CD4-positive, alpha-beta T cell treated with Interleukin-17A for 1 hour (primary cell): Measurements from ENCODE around the gene CLDN25.
A peak's percentile ranks its signal among the peaks of the same experiment; 100 is the strongest.
"Not testable (repeated sequence)": the region's sequence is repeated elsewhere in the genome, so short reads cannot be mapped to it uniquely, and the experiment has no call there.

Source experiments
- DNase-seq: peaks from one replicate; pipeline ENCODE4 v3.0.0-alpha.2; 2020

Gene CLDN25

DNA sequence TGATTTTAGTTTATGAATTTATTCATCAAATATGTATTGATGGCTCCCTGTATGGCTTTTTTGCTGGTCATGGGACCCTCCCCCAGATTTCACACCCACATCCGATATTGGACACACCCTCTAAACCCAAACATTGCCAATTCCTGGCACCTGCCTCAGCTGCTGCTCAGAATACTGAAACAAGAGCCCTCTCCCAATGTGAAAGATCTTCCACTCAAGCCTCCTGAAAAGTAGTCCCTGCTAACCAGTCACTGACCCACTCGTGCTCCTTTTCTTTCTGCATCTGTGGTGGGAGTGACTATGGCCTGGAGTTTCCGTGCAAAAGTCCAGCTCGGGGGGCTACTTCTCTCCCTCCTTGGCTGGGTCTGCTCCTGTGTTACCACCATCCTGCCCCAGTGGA is at the start of gene CLDN25:
TSS of gene CLDN25 (plus strand) at position 301 of the 400 bp plus-strand sequence. CDS start at position 301, 0 bp downstream.
- no peak for DNase-seq

DNA sequence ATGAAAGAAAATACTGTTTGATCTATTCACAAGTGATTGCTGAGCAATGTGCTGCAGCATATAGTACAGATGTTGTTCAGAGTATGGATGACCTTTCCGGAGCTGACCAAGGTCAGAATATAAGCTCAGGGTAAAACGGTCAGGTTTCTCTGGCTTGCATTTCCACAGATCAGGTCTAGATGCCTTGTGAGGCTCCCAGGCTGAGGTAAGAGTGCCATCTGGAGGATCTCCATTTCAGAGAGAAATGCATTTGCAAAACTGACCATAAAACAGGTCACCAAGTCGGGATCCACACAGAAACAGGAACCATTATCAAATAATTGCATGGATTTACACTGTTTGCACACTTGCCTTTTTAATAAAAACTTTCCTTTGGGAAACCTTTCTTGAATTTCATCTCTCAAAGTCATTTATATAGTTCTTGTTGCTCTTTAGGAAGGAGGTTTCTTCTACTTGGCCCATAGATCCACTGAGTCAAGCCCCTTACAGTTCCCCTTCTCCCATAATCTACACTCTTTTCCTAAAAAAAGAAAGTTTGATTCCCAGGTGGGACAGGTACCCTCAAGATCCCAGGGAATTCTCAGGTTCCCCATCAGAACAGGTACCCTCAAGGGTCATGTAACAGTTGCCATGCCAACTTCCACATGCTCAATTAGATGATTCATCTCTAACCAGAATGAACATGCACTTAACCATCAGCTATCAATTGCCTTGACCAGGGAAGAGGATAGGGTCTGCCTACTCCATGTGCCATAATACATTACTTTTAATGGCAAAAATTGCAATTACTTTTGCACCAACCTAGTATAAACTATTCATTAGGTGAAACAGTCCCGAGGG is 48.5 kb upstream of the CLDN25 start:
- no peak for DNase-seq

DNA sequence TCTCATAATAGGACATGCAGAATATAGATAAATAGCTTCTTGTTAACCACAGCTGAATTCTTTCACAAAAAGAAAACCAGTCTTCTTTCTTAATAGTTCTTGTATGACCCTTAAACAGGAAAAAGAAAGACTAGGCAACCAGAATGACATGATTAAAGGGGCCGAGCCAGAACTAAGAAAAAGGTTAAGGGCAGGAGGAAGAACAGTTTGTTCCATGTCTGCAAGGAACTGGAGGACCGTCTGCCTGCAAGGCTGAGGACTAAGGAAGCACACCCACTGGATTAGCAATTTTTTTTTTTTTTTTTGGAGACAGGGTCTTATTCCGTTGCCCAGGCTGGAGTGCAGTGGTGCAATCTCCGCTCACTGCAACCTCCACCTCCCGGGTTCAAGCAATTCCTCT is 47.5 kb upstream of the CLDN25 start:
- no peak for DNase-seq

DNA sequence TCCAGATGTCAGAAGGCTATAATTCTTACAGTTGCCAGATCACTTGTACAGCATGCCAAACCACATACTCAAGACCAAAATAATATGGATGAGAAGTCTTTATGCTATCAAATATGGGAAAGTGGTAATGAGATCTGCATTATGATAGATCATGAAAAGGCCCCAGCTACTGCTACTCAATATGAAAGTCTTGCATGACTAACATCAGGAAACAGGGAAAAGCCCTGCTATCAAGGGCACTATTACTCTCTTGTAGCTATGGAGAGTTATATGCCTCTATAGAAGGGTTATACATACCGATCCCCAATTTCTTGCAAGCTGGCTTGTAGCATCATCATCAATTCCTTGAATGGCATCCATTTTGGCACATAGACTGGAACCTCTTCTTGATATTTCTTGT is 43.3 kb upstream of the CLDN25 start:
- DNase-seq: no peak

DNA sequence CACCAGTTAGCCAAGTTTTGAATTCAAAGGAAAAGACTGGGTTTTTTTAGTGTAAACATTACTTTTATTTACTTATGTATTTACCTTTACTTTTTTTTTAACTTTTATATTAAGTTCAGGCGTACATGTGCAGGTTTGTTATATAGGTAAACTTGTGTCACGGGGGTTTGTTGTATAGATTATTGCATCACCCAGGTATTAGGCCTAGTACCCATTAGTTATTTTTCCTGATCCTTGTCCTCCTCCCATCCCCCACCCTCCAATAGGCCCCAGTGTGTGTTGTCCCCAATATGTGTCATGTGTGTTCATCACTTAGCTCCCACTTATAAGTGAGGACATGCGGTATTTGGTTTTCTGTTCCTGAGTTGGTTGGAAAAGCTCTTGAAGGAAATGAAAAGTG is 26.7 kb upstream of the CLDN25 start:
- DNase-seq: no peak

DNA sequence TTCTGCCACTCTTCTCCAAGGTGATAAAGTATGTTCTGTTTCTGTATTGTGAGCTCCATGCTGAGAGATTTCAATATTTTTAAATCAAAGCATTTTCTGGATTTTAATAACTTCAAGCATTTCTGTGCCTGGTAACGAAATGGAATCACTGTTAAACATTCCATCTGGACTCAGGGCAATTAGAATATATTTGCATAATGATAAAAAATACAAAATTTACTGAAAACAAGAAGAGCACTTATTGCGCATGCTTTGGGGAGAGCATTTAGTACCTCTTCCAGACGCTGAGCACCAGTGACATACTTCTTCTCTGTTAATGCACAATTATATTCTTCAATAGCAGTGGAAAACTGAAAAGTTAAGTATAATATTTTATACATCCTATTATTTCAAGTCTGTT is 19.4 kb upstream of the CLDN25 start:
- DNase-seq: no peak

DNA sequence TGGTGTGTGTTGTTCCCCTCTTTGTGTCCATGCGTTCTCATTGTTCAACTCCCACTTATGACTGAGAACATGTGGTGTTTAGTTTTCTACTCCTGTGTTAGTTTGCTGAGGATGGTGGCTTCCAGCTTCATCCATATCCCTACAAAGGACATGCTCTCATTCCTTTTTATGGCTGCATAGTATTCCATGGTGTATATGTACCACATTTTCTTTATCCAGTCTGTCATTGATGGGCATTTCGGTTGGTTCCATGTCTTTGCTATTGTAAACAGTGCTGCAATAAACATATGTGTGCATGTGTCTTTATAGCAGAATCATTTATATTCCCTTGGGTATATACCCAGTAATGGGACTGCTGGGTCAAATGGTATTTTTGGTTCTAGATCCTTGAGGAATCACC is 16.6 kb upstream of the CLDN25 start:
- DNase-seq: not testable (repeated sequence)

DNA sequence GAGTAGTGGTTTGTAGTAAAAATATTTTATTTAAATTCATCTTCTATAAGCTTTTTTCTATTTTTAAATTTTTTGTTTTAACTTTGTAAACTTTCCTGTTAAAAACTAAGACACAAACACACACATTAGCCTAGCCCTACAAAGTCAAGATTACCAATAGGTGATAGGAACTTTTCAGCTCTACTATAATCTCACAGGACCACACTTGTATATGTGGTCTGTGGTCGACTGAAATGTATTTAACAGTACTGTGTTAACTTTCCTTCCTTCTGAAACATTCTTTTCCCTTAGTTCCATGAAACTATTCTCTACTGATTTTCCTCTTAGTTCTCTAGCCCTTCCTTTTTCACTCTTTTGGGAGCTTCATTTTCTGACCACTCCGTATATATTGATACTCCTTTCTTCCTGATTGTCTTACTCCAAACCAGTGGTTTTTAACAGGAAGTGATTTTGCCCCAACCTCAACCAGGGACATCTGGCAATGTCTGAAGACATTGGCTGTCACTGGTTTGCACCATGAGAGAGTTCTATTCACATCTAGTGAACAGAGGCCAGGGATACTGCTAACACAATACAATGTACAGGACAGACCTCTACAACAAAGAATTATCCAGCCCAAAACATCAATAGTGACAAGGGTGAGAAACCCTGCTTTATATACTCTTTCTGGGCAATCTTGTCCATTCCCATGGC is 14.9 kb upstream of the CLDN25 start:
- DNase-seq: no peak

DNA sequence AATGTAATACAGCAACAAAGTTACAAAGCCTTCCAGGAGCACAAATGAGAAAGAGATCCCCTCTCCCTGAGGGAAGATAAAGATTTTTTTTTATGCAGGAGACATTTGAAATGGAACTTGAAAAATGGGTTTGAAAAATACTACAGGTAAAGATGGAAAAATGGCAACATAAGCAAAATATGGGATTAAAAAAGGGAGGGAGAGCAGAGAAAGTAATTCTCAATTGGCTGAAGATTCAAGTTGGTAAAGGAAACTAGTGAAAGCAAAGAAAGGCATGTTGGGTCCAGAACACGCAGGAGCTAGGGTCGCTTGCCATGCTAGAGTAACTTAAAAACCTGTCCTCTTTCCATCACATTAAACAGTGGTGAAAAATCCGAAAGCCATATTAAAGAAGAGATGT is 7.6 kb upstream of the CLDN25 start:
- no peak for DNase-seq

DNA sequence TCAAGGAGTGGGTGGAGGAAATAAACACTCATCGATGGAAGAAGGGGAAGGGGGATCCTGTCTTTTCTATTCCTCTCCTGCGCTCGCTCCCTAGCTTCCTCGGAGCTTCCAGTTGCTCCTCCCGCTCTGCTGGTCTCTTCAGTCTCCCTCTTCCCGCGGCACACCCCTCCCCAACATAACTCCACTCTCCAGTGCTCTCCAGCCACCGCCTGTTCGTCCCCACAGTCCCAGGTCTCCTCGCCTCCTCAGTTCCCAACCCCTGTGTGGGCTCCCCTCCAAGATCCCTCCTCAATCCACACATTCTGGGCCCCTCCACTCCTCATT is 6.5 kb upstream of the CLDN25 start:
- DNase-seq: no peak

DNA sequence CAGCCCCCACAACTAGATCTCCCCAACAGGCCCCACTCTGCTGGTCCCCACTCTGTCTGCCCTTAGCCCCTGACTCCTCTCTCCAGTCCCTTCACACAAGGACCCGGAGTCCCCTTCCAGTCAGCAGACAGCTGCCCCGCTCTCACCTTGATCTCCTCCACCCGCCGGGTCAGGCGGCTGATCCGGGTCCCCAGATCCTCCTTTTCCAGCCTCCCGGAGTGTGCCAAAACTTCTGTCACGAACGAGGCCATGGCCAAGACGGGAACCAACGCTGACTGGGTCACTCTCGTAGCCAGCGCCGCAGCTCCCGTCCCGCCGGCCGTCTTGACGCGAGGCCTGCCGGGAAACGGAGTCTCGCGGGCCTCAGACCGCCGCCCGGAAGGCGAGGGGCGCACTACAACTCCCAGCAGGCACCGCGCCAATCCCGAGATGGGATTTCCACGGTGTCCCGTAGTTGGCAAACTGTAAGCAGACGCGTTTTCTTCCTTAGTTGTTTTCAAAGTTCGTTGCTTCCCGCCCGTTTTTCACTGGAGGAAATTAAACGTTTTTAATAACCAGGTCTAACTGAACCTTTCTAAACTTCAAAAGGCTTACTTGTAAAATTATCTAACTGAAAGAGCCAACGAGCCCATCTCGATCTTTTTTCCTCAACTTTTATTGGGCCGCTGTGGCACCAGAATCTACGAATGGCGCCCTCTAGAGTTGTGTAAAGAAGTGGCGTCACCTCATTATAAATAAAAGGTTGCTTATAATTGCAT is 6.0 kb upstream of the CLDN25 start, which contains the start of gene ZW10:
TSS of gene ZW10 (minus strand) at position 277 of the 758 bp plus-strand sequence. CDS start at position 251, 26 bp downstream.
- DNase-seq: peak; percentile 93

DNA sequence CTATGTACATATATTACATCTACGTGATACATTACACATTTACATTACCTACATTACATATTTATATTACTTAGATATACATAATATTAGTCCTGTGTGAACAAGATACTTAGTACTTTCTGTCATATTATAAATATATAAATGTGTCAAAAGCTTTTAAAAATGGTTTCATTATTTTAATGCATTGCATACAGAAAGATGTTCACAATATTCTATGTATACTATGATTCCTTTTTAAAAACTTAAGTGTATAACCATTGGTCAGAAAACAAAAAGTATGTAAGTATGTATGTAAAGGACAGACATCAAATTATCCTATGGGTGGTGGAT is 5.5 kb upstream of the CLDN25 start:
- DNase-seq: no peak

DNA sequence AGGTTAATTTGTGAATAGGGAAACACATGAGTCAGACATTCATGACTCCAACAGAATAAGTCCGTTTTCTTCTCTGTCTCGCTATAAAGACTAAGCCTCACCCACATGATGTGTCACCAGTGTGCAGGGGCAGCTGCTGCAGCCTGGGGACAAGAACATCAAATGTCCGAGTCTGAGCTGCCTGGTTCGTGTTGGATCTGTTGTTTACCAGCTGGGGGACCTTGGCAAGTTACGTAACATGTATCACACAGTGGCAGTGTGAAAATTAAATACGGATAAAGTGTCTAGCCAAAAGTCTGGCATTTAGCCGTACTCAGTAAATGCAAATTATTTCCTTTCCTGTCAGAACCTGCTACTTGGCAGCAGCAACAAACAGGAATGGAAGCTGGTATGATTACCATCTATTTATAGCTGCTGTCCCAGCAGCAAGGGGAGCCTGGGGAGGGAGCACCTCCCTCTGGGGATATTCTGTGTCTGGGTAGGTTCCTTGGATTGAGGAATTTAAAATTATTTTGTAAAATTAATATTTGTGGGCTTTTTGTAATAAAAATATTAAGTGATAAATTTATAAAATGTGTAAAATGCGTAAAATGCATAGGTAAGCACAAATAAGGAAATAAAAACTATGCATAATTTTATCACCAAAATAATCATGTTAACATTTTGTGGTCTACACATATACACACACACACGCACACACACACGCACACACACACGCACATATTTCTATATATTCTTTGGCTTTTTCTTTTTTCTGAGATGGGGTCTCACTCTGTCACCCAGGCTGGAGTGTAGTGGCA is 1.3 kb upstream of the CLDN25 start:
- DNase-seq: no peak

DNA sequence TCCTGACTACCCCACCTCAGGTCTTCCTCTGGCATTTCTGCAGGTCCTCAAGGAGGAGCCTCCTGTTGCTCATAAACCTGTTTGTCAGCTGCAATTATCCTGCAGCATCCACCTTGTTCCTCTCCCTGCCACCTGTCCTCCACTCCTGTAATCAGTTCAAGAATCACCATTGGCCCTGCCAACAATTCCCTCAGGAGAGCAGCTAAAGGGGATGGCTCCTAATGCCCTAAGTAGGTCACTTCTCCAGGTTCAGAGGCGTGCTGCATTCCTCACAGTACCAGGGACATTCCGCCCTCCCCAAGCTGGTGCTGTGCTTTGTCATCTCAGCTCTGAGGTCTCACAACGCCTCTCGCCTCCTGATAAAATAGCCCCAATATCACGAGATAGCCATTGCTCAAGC is 2.1 kb downstream of the CLDN25 start:
- no peak for DNase-seq

DNA sequence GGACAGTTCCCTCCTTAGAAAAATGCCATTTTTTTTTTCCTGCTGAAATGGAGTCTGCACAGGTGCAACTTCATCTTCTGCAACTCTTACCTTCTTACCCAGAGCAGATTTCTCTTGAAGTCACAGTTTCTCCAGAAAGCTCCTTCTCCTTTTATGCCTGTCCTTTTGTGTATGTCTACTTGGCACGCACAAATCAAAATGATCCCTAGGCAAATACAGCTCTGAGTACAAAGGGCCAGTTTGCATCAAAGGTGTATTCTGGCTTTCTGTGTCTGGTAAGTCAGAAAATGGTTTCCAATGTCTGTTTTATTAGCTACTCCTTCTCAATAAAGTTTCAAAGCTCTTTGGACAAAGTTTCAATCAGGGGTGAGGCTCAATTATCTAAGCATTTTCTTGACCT is 2.5 kb downstream of the CLDN25 start:
- no peak for DNase-seq

DNA sequence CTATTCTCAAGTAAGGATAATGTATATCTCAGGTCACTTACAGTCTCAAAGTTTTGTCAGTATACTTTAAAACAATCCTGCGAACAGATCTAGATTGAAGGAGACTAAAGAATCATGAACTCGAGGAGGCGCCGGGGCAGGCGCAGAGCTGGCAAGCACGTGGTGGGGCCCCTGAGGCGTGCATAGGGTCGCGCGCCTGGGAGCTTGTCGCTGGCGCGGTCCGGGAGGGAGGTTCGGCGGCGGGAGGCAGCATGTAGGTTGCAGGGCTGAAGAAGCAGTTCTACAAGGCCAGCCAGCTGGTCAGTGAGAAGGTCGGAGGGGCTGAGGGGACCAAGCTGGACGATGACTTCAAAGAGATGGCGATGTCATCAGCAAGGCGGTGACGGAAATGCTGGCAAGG is 9.4 kb downstream of the CLDN25 start:
- DNase-seq: not testable (repeated sequence)

DNA sequence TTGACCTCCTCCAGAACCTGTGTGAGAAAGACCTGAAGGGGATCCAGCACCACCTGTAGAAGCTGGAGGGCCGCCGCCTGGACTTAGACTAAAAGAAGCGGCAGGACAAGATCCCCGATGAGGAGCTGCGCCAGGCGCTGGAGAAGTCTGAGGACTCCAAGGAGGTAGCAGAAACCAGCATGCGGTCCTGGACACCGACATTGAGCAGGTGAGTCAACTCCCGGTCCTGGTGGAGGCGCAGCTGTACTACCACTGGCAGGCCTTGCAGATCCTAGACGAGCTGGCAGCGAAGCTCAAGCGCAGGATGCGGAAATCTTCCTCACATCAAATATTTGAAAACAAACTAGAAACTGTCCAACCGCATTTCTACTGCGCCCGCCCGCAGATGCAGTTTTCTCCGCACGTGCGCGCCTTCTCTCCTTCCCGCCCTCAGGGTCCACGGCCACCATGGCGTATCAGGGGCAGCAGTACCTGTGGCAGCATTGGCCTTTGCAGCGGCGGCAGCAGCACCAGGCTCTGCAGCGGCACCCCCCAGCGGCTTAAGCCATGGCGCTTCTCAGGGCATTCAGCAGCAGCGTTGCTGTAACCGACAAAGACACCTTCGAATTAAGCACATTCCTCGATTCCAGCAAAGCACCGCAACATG is 10.2 kb downstream of the CLDN25 start:
- no peak for DNase-seq

DNA sequence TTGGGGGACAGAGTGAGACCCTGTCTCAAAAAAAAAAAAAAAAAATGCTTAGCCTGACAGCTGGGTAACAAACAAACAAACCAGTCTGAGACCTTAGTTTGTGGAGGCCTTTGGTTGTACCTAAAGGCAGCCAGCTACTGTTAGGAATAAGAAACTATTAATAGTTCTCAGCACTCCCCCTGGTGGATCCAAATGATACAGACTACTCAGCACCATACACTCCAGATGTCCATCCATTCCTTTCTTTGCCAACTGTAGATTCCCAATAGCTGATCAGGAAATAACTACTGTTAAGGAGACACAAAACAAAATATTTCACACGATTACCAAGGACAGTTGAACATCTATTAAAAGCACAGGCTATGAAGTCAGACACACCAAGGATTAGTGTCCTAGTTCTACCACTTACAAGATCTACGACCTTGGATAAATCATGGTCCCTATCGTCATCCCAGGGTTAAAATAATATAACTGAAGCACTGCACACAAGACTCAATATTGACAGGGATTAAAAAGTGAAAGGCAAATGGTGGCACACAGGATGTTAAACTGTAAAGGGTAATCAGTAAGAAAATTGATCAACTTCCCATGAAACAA is 17.2 kb downstream of the CLDN25 start:
- DNase-seq: peak; percentile 35

DNA sequence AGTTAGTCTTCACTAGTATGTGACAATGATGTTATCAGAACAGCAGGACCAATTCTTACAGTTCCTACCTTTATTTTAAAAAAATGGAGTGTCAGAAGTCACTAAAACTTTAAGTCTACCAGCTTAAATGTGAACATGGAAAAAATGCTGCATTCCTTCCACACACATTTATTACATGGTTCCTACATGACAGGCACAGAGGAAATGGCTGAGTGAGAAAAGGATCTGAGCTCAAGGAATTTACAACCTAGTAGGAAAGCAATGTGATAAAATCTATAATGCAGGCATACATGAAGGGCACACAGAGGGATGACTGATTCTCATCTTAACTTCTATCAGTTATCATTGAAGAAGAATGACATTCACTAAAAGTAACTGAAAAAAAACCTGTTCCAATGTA is 23.0 kb downstream of the CLDN25 start:
- no peak for DNase-seq

DNA sequence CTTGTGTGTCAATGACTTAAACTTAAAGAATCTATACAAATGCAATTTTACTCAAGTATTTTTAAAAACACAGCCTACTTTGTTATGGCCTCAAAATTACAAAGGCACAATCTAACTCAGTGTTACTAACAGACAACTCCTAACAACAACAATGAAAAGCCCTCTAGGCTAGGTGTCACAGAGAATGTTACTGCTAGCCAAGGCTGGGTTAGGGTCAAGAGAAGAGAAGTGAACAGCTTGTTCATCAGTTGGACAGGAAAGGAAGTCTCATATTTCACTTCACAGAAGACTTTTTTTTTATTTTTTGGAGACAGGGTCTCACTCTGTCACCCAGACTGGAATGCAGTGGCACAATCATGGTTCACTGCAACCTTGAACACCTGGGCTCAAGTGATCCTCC is 26.0 kb downstream of the CLDN25 start:
- DNase-seq: no peak

DNA sequence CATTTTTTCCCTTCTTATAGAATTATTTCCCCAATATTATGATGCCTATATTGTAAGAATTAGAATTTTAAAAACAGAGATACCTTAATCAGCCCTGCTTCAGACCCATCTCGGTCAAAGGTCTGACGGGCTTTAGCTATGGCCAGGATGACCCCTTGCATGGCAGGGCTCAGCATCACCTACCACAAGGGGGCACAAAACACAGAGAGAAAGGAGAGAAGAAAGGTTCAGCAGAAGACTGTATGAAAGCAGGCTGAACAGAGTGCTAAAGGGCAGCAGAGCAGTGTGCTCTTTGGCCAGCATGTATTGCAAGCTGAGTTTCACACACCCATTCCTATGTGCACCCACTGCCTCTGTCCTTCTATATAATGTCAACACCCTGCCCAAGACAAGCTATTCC is 26.8 kb downstream of the CLDN25 start:
- DNase-seq: peak; percentile 7

DNA sequence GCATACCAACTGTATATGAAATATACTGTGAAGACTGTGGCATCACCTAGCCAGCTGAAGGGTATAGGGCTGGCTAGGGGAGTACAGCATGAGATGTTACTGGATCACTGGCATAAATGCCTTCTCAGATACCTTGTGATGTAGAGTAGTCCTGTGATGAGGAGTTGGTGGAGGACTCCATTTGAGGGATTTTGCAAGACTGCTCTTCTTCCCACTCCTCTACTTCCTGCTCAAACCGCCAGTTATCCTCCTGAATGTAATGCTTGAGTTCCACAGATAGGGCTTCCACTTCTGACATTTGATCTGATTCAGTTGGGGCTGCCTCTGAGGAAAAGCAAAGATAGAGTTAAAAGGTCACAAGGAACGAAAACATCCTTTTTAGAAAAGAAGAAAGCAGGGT is 29.3 kb downstream of the CLDN25 start:
- no peak for DNase-seq
